Transverse colon (tissue), 4 donors: ENCODE data around the gene MORC1.

Experiments used
- EP300 ChIP-seq: sonication (generic); formaldehyde crosslinking; IDR thresholded peaks from one replicate; pipeline ENCODE4 v1.6.1; 2017; ENCODE audit warnings: antibody characterized with exemption, low read depth
- POLR2A ChIP-seq: fragments of 450-650 bp; IDR thresholded peaks from one replicate; pipeline ENCODE4 v1.6.1; 2016; ENCODE audit warnings: antibody characterized with exemption, mild to moderate bottlenecking, moderate library complexity
- POLR2AphosphoS5 ChIP-seq, 3 donors: sonication (generic); formaldehyde crosslinking; IDR thresholded peaks; one replicate each; pipeline ENCODE4 v1.6.1; 2016; ENCODE audit warnings: antibody characterized with exemption in 3 of 3
- TF ChIP-seq, protein P1 (sequence below), 5 experiments: fragments of 200-600 bp in 3 of 5; fragments of 450-650 bp in 2 of 5; sonication (generic) in 3 of 5; IDR thresholded peaks; 1 replicate in 2 of 5; 2 replicates in 3 of 5; pipeline ENCODE4 v1.5.1; 2016 to 2017; ENCODE audit warnings: antibody characterized with exemption in 5 of 5, inconsistent platforms in 3 of 5, mild to moderate bottlenecking in 2 of 5, moderate library complexity in 1 of 5

DNA sequence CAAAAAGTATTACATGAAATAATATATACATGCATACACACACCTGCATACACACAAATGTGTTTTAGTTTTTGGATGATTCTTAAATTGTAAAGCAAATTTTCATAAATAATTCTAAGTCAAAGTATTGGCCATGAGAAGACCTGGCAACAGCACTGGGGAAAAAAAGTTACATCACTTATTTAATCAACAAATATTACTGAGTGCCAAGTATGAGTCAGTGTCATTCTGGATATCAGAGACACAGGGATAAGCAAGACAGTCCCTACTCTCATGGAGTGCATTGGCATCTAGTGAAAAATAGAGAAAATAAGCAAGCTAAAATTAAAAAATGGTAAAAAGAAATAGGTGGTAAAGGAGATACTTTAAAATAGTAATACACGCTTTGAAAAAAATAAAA is 134.9 kb downstream of the MORC1 start:
- TF ChIP-seq POLR2AphosphoS5 (IDR thresholded peaks at IDR 0.05) (no peak), EP300 (no peak), POLR2A (no peak)
- TF ChIP-seq, protein P1, sequence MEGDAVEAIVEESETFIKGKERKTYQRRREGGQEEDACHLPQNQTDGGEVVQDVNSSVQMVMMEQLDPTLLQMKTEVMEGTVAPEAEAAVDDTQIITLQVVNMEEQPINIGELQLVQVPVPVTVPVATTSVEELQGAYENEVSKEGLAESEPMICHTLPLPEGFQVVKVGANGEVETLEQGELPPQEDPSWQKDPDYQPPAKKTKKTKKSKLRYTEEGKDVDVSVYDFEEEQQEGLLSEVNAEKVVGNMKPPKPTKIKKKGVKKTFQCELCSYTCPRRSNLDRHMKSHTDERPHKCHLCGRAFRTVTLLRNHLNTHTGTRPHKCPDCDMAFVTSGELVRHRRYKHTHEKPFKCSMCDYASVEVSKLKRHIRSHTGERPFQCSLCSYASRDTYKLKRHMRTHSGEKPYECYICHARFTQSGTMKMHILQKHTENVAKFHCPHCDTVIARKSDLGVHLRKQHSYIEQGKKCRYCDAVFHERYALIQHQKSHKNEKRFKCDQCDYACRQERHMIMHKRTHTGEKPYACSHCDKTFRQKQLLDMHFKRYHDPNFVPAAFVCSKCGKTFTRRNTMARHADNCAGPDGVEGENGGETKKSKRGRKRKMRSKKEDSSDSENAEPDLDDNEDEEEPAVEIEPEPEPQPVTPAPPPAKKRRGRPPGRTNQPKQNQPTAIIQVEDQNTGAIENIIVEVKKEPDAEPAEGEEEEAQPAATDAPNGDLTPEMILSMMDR (IDR thresholded peaks at IDR 0.05) = no peak
